ENCODE data around the gene COG6.

COG6 gene

DNA sequence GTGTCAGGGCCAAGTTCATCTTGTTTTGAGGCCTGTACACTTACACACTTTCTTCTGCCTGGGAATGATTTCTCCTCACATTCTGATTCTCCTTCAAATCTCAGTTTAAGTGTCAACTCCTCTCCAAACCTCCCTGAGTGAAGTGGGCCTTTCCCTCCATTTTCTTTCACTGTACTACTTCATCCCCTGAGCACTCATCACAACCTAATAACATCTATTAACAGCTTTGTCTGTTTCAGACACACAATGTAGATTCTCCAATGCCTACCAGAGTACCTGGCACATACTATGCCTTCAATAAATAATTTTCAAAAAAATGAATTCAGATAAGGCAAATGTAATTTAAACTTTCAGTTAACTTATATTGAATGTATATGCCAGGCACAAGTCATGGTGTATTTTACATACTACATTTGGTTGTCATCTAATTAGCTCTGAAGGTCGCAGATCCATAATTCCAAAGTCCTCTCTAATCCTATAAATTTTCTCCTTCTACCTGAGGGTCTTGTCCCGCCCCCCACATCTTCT is 357 bp upstream of the COG6 start:
- TF ChIP-seq, protein P1, sequence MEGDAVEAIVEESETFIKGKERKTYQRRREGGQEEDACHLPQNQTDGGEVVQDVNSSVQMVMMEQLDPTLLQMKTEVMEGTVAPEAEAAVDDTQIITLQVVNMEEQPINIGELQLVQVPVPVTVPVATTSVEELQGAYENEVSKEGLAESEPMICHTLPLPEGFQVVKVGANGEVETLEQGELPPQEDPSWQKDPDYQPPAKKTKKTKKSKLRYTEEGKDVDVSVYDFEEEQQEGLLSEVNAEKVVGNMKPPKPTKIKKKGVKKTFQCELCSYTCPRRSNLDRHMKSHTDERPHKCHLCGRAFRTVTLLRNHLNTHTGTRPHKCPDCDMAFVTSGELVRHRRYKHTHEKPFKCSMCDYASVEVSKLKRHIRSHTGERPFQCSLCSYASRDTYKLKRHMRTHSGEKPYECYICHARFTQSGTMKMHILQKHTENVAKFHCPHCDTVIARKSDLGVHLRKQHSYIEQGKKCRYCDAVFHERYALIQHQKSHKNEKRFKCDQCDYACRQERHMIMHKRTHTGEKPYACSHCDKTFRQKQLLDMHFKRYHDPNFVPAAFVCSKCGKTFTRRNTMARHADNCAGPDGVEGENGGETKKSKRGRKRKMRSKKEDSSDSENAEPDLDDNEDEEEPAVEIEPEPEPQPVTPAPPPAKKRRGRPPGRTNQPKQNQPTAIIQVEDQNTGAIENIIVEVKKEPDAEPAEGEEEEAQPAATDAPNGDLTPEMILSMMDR (IDR thresholded peaks at IDR 0.05; ENCODE audit: extremely low read depth, insufficient read depth, missing control alignments), result no peak
- in situ Hi-C loops (cut with MboI; ENCODE audit: low pct_unique_long_range_greater_than_20kb, low sequenced_read_pairs, unreplicated experiment), result no loop called here
- peak; percentile 4 for DNase-seq (ENCODE audit: low spot score)

DNA sequence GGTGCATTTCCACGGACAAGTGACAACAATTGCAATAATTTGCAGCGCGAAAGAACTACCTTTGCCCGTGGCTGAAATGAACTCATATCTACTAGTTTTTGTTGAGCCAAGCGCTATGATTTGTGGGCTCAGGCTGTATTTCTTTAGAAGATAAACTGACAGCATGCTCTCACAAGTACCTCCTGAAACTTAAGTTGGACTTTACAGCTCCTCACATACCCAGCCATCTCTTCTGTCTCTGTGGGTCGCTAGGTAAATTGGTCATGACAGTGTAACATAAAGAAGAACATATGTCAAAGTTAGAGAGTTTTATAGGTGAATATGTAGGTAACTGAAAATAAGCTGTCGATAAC is 839 bp downstream of the COG6 start:
- peak; percentile 4 for DNase-seq (ENCODE audit: low spot score)
- TF ChIP-seq, protein P1 (IDR thresholded peaks at IDR 0.05; ENCODE audit: extremely low read depth, insufficient read depth, missing control alignments), result no peak
- in situ Hi-C loops (cut with MboI; ENCODE audit: low pct_unique_long_range_greater_than_20kb, low sequenced_read_pairs, unreplicated experiment), result no loop called here

DNA sequence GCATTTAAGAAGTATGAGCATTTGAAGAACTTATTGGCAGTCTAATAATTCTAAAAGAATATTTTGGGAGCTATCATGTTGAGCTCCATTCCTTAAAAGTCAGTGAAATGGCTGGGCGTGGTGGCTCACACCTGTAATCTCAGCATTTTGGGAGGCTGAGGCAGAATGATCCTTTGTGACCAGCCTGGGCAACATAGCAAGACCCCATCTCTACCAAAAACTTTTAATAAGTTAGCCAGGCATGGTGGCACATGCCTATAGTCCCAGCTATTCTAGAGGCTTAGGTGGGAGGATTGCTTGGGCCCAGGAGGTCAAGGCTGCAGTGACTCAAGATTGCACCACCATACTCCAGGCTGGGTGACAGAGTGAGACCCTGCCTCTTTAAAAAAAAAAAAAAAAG is 8.0 kb downstream of the COG6 start:
- TF ChIP-seq, protein P1 (IDR thresholded peaks at IDR 0.05; ENCODE audit: extremely low read depth, insufficient read depth, missing control alignments), result no peak
- in situ Hi-C loops (cut with MboI; ENCODE audit: low pct_unique_long_range_greater_than_20kb, low sequenced_read_pairs, unreplicated experiment), result no loop called here
- DNase-seq (ENCODE audit: low spot score), result no peak

DNA sequence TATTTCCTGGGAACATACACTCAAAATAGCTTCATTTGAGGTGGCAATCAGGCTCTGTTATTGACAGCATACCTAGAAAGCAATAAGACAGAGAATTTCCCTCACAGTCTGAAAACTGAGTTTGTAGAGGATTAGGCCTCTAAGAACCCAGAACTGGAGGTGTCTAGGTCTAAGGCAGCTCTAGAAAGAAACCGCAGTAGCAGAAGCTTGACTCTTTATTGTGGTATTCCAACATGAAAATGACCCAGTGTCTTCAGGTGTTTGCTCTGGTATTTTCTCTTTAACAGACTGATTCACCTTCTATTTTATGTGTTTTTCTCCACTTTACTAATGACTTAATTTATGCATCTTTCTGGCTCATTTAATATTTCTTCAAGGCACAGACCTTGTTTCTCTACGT is 8.5 kb downstream of the COG6 start:
- TF ChIP-seq, protein P1 (IDR thresholded peaks at IDR 0.05; ENCODE audit: extremely low read depth, insufficient read depth, missing control alignments), result no peak
- in situ Hi-C loops (cut with MboI; ENCODE audit: low pct_unique_long_range_greater_than_20kb, low sequenced_read_pairs, unreplicated experiment), result no loop called here
- DNase-seq (ENCODE audit: low spot score), result no peak

DNA sequence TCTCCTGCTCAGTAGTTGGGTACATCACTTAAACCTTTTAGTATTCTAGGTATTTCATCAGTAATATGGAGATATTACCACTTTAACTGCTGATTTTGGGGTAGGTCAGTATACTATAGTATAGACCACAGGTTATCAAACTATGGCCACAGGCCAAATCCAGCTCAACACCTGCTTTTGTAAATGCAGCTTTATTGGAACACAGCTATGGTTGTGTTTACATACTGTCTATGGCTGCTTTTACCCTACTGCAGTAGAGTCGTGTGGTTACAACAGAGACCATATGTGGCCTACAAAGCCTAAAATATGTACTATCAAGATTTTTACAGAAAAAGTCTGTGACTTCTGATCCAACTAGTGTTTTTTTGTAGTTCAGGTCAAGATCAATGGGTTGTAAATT is 10.3 kb downstream of the COG6 start:
- in situ Hi-C loops (cut with MboI; ENCODE audit: low pct_unique_long_range_greater_than_20kb, low sequenced_read_pairs, unreplicated experiment), result no loop called here
- no peak for DNase-seq (ENCODE audit: low spot score)

DNA sequence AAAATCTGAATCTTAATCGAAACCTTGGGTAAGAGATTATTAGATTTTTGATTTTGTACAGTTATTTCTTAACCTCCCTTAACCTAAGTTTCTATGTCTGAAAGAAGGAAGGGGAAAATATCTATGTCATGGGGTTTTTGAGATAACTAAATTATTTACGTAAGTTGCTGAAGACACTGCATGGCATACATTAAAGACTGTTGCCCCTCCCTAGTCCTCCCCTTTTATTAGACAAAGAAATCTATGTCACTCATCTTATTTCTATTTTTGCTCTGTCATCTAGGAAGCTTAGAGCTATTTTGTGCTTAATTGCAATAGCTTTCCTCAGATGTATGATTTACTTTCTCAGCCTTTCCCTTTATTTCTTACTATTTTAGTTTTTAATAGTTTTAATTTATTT is 15.0 kb downstream of the COG6 start:
- in situ Hi-C loops (cut with MboI; ENCODE audit: low pct_unique_long_range_greater_than_20kb, low sequenced_read_pairs, unreplicated experiment), result no loop called here
- TF ChIP-seq, protein P1 (IDR thresholded peaks at IDR 0.05; ENCODE audit: extremely low read depth, insufficient read depth, missing control alignments), result no peak
- no peak for DNase-seq (ENCODE audit: low spot score)

More for the DNA sequence above, 10.3 kb downstream of the COG6 start:
- TF ChIP-seq, protein P1 (IDR thresholded peaks at IDR 0.05; ENCODE audit: extremely low read depth, insufficient read depth, missing control alignments), result no peak
